Measurements from ENCODE around the gene LTC4S.
"Not testable (repeated sequence)": the region's sequence is repeated elsewhere in the genome, so short reads cannot be mapped to it uniquely, and the experiment has no call there.

The LTC4S gene
- total RNA-seq: 0.48 to 2.9 reads per million in 2 experiments

GRCh38 chr5:179793468-179794139 is at the start of gene LTC4S:
TSS of gene LTC4S (plus strand) at chr5:179793986. CDS start at chr5:179794081, 95 bp downstream.
- DNase-seq (ENCODE audit: low read depth): peak; percentile 25

GRCh38 chr5:179744106-179744505 is 49.7 kb upstream of the LTC4S start:
- not testable (repeated sequence) for DNase-seq (ENCODE audit: low read depth)

GRCh38 chr5:179746872-179747271 is 46.9 kb upstream of the LTC4S start:
- no peak for DNase-seq (ENCODE audit: low read depth)

- no peak for DNase-seq (ENCODE audit: low read depth)
Observed at GRCh38 chr5:179747811-179748210, 46.0 kb upstream of the LTC4S start.

GRCh38 chr5:179749857-179750508 is 43.8 kb upstream of the LTC4S start:
- no peak for DNase-seq (ENCODE audit: low read depth)

GRCh38 chr5:179753971-179754370 is 39.8 kb upstream of the LTC4S start:
- DNase-seq (ENCODE audit: low read depth): no peak

GRCh38 chr5:179755022-179755421 is 38.8 kb upstream of the LTC4S start:
- no peak for DNase-seq (ENCODE audit: low read depth)

- DNase-seq (ENCODE audit: low read depth): no peak
Observed at GRCh38 chr5:179758955-179759354, 34.8 kb upstream of the LTC4S start.

GRCh38 chr5:179759581-179760551 is 33.9 kb upstream of the LTC4S start:
- DNase-seq (ENCODE audit: low read depth): no peak

- DNase-seq (ENCODE audit: low read depth): no peak
Observed at GRCh38 chr5:179762079-179762780, 31.6 kb upstream of the LTC4S start.

- DNase-seq (ENCODE audit: low read depth): no peak
Observed at GRCh38 chr5:179762781-179763176, 31.0 kb upstream of the LTC4S start.

- peak; percentile 39 for DNase-seq (ENCODE audit: low read depth)
Observed at GRCh38 chr5:179763215-179763945, 30.4 kb upstream of the LTC4S start.

- no peak for DNase-seq (ENCODE audit: low read depth)
Observed at GRCh38 chr5:179764056-179764455, 29.7 kb upstream of the LTC4S start.

- DNase-seq (ENCODE audit: low read depth): no peak
Observed at GRCh38 chr5:179765400-179765799, 28.4 kb upstream of the LTC4S start.

- DNase-seq (ENCODE audit: low read depth): no peak
Observed at GRCh38 chr5:179766021-179766725, 27.6 kb upstream of the LTC4S start.

- DNase-seq (ENCODE audit: low read depth): no peak
Observed at GRCh38 chr5:179766726-179767455, 26.9 kb upstream of the LTC4S start.

GRCh38 chr5:179767496-179768100 is 26.2 kb upstream of the LTC4S start:
- no peak for DNase-seq (ENCODE audit: low read depth)

GRCh38 chr5:179768326-179769085 is 25.3 kb upstream of the LTC4S start:
- DNase-seq (ENCODE audit: low read depth): no peak

- no peak for DNase-seq (ENCODE audit: low read depth)
Observed at GRCh38 chr5:179769271-179769670, 24.5 kb upstream of the LTC4S start.
